Renal cortical epithelial cell (primary cell): ENCODE results near the gene CDRT15L2. TPM values are rescaled to one million over a fixed set of nuclear protein-coding genes. Genes with fewer than 3 reads are reported as not detected.
"Not testable (repeated sequence)": the region's sequence is repeated elsewhere in the genome, so short reads cannot be mapped to it uniquely, and the experiment has no call there.

ENCODE experiments used
- DNase-seq: peaks from one replicate; pipeline ENCODE4 v3.0.0-alpha.2; 2011; ENCODE audit warnings: low read depth
- total RNA-seq: library from RNA; depleted of rRNA; stranded (reverse); fragments of >200 nt; gene quantifications from 2 replicates; pipeline ENCODE4 v1.2.3, GENCODE V29; 2014

CDRT15L2 gene
- total RNA-seq, 1 donor from 2014 or later: not detected

- not testable (repeated sequence) for DNase-seq
These were observed 4.5 kb upstream of the CDRT15L2 start for GRCh38 chr17:20575071-20575470.

- DNase-seq: not testable (repeated sequence)
These were observed 4.5 kb downstream of the CDRT15L2 start for GRCh38 chr17:20583891-20584577.

- DNase-seq: not testable (repeated sequence)
These were observed 9.4 kb downstream of the CDRT15L2 start for GRCh38 chr17:20588744-20589453.

- DNase-seq: not testable (repeated sequence)
These were observed 9.9 kb downstream of the CDRT15L2 start for GRCh38 chr17:20589454-20589810.

GRCh38 chr17:20591040-20591439 lies 11.5 kb downstream of the CDRT15L2 start:
- DNase-seq: not testable (repeated sequence)

- DNase-seq: not testable (repeated sequence)
These were observed 26.0 kb downstream of the CDRT15L2 start for GRCh38 chr17:20605568-20605967.

GRCh38 chr17:20609490-20609889 lies 30.0 kb downstream of the CDRT15L2 start:
- not testable (repeated sequence) for DNase-seq

- DNase-seq: no peak
These were observed 31.8 kb downstream of the CDRT15L2 start for GRCh38 chr17:20611309-20611708.

- DNase-seq: no peak
These were observed 33.1 kb downstream of the CDRT15L2 start for GRCh38 chr17:20612635-20613034.

- no peak for DNase-seq
These were observed 33.7 kb downstream of the CDRT15L2 start for GRCh38 chr17:20613248-20613647.

- no peak for DNase-seq
These were observed 34.4 kb downstream of the CDRT15L2 start for GRCh38 chr17:20613905-20614304.

GRCh38 chr17:20615461-20615860 lies 35.9 kb downstream of the CDRT15L2 start:
- not testable (repeated sequence) for DNase-seq

Other genes starting within 250 kb of the CDRT15L2 start
- not detected in 2 replicates for gene LGALS9B, start 112.2 kb upstream of the CDRT15L2 start, total RNA-seq